NCI-H1694 (cell line): ENCODE data around the gene TMEM231.

ENCODE experiments used
- DNase-seq: peaks from one replicate; lab custom pipeline; 2025; lab: John Stamatoyannopoulos, UW

TMEM231 gene

GRCh38 chr16:75488322-75488721, 67.7 kb downstream of the TMEM231 start:
- DNase-seq, result no peak
